Measurements from ENCODE around the gene TNPO2. TPM values are rescaled to one million over a fixed set of nuclear protein-coding genes. Genes with fewer than 3 reads are reported as not detected.
A peak's percentile ranks its signal among the peaks of the same experiment; 100 is the strongest.

TNPO2 gene
- total and polyA plus RNA-seq, 2 of the 13 experiments (the other 11 are each of a cell fraction or from before 2014, with no cell fraction given): 31.7 to 61.0 TPM

GRCh38 chr19:12696366-12697335, 27.1 kb downstream of the TNPO2 start, which contains the start of gene FBXW9 (continued):
- TF ChIP-seq ZNF142 (CRISPR knock-in tag; IDR thresholded peaks at IDR 0.05): 0 out of 2 replicates have a peak, but pooled peaks have one; percentile 52
- TF ChIP-seq ZNF484 (CRISPR knock-in tag; IDR thresholded peaks at IDR 0.05; ENCODE audit: borderline replicate concordance, low read depth): no peak
- no peak for TF ChIP-seq TEAD2 (CRISPR knock-in tag; IDR thresholded peaks at IDR 0.05)
- TF ChIP-seq ZNF513 (CRISPR knock-in tag; conservative IDR thresholded peaks at IDR 0.05): no peak
- peak; percentile 66; the same call in 1 of the 2 replicates for TF ChIP-seq MEIS1 (CRISPR knock-in tag; IDR thresholded peaks at IDR 0.05; ENCODE audit: borderline replicate concordance)
- no peak for TF ChIP-seq HINFP (CRISPR knock-in tag; IDR thresholded peaks at IDR 0.05; ENCODE audit: low read depth)
- TF ChIP-seq RAD51 (IDR thresholded peaks at IDR 0.05; ENCODE audit: borderline replicate concordance): no peak
- no peak for TF ChIP-seq KDM6A (CRISPR knock-in tag; IDR thresholded peaks at IDR 0.05; ENCODE audit: low read depth)
- TF ChIP-seq DNMT3B (CRISPR knock-in tag; conservative IDR thresholded peaks at IDR 0.05): no peak
- TF ChIP-seq ZNF629 (CRISPR knock-in tag; conservative IDR thresholded peaks at IDR 0.05): no peak
- no peak for TF ChIP-seq ATF6 (CRISPR knock-in tag; conservative IDR thresholded peaks at IDR 0.05)
- TF ChIP-seq HHEX (CRISPR knock-in tag; IDR thresholded peaks at IDR 0.05): no peak
- no peak for TF ChIP-seq GPBP1L1 (CRISPR knock-in tag; IDR thresholded peaks at IDR 0.05)
- TF ChIP-seq ZNF619 (CRISPR knock-in tag; IDR thresholded peaks at IDR 0.05): no peak
- TF ChIP-seq ZNF383 (CRISPR knock-in tag; IDR thresholded peaks at IDR 0.05; ENCODE audit: borderline replicate concordance): no peak
- TF ChIP-seq NR2F1 (CRISPR knock-in tag; IDR thresholded peaks at IDR 0.05): no peak
